Measurements from ENCODE around the gene NTF3. TPM values are rescaled to one million over a fixed set of nuclear protein-coding genes. Genes with fewer than 3 reads are reported as not detected.

NTF3 gene
- total and polyA plus RNA-seq, 2 of the 8 experiments (the other 6 are each of a cell fraction or from before 2014, with no cell fraction given) = 1.4 to 2.3 TPM

DNA sequence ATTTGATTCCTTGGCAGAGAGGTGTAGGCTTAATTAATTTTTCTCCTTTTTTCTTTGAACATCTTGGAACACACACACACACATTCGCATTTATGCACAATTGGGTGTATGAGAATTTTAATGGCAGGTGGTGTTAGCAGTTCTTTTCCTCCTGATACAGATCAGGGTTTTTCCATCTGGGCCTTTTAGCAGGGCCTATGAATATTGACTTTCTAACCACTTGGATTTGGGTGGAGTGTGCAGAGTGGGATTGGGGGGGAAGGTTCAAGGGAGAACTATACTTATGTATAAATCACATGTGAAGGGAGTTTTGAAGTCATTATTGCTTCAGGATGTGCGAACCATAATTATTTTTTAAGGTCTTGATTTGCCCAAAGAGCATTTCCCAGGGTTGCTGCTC lies 28.9 kb downstream of the NTF3 start:
- no peak overlapping the region for H2BK12ac ChIP-seq (ENCODE audit: low read depth, low read length)
- FAIRE-seq = no peak

More for the DNA sequence above, 28.9 kb downstream of the NTF3 start:
- Histone ChIP-seq H3K4me3 (ENCODE audit: extremely low read depth in 1 of 4, insufficient read depth in 2 of 4, low read depth in 3 of 4, low read length in 4 of 4) (no peak overlapping the region), H3K27me3 (replicated peaks in 1 of 4; ENCODE audit: control insufficient read depth in 3 of 4, extremely low read depth in 1 of 4, insufficient read depth in 3 of 4, low read length in 3 of 4) (no peaks in the 10 kb centered on the region), H3K36me3 (ENCODE audit: control insufficient read depth in 2 of 4, insufficient read depth in 4 of 4, low read length in 3 of 4) (no peaks in the 10 kb centered on the region), H2AK5ac (ENCODE audit: low read depth, low read length) (no peak overlapping the region), H3K79me2 (ENCODE audit: control insufficient read depth in 1 of 2, insufficient read depth in 2 of 2, low read length in 2 of 2) (no peaks in the 10 kb centered on the region), H3K4me2 (ENCODE audit: insufficient read depth in 1 of 2, low read depth in 2 of 2, low read length in 2 of 2) (no peak overlapping the region), H4K5ac (ENCODE audit: insufficient read length, low read depth, low read length) (no peak overlapping the region), H2BK120ac (replicated peaks; ENCODE audit: low read depth, low read length) (no peak overlapping the region), H3K56ac (replicated peaks; ENCODE audit: insufficient read length, low read depth, low read length) (no peak overlapping the region), H3K23ac (ENCODE audit: insufficient read length) (no peak overlapping the region), H3K79me1 (ENCODE audit: low read depth, low read length) (no peaks in the 10 kb centered on the region; the same call in 1 of the 2 replicates), H3K14ac (ENCODE audit: insufficient read length) (no peak overlapping the region), H4K20me1 (replicated peaks in 1 of 2; ENCODE audit: control insufficient read depth in 1 of 2, insufficient read depth in 2 of 2, low read length in 2 of 2) (no peaks in the 10 kb centered on the region), H3K23me2 (ENCODE audit: low read depth, low read length) (no peaks in the 10 kb centered on the region), H3K27ac (ENCODE audit: low read depth, low read length) (no peak overlapping the region), H3K18ac (ENCODE audit: extremely low read depth, low read length) (no peak overlapping the region), H4K8ac (ENCODE audit: extremely low read depth, insufficient read depth, low read length) (no peak overlapping the region), H3K9me3 (ENCODE audit: insufficient read depth in 2 of 2, low read depth in 1 of 2, low read length in 1 of 2) (no peaks in the 10 kb centered on the region), H2BK5ac (ENCODE audit: low read depth, low read length) (no peak overlapping the region), H3K4me1 (replicated peaks in 1 of 4; ENCODE audit: control insufficient read depth in 3 of 4, insufficient read depth in 4 of 4, low read length in 3 of 4) (peaks cover 0 to 5% (median under 1%) of the 10 kb centered on the region in 4 experiments; a peak in 3 of 7 replicates), H4K91ac (replicated peaks; ENCODE audit: insufficient read length, low read length) (no peak overlapping the region), H2AFZ (ENCODE audit: low read length) (no peak overlapping the region), H2BK15ac (ENCODE audit: low read length) (no peak overlapping the region), H2BK20ac (ENCODE audit: low read length) (no peak overlapping the region), H3K4ac (replicated peaks; ENCODE audit: insufficient read length, low read depth, low read length) (no peak overlapping the region), H3K9ac (replicated peaks in 1 of 4; ENCODE audit: extremely low read depth in 1 of 4, low read depth in 3 of 4, low read length in 3 of 4) (no peak overlapping the region)
- TF ChIP-seq CTBP2 (IDR thresholded peaks at IDR 0.05; ENCODE audit: borderline replicate concordance, insufficient read depth, insufficient read length, low read length) (no peak), KDM4A (IDR thresholded peaks at IDR 0.05; ENCODE audit: low read depth, low read length, severe bottlenecking) (no peak), RAD21 (IDR thresholded peaks at IDR 0.05 in 1 of 2, conservative IDR thresholded peaks at IDR 0.05 in 1 of 2; ENCODE audit: low read depth in 2 of 2, low read length in 2 of 2) (no peak), GTF2F1 (IDR thresholded peaks at IDR 0.05; ENCODE audit: borderline replicate concordance, low read depth, low read length) (no peak), MAFK (IDR thresholded peaks at IDR 0.05; ENCODE audit: low read depth, low read length) (no peak), SIN3A (conservative IDR thresholded peaks at IDR 0.05 in 1 of 2, IDR thresholded peaks at IDR 0.05 in 1 of 2; ENCODE audit: low read depth in 1 of 2, low read length in 2 of 2) (no peak), CBX8 (IDR thresholded peaks at IDR 0.05; ENCODE audit: borderline replicate concordance, low read depth, low read length) (no peak), RXRA (IDR thresholded peaks at IDR 0.05; ENCODE audit: insufficient read depth, low read depth, low read length) (no peak), SP2 (IDR thresholded peaks at IDR 0.05; ENCODE audit: low read length) (no peak), TCF12 (IDR thresholded peaks at IDR 0.05; ENCODE audit: low read depth, low read length) (no peak)
- ChIA-PET POLR2A (ENCODE audit: partially characterized antibody) (interaction anchor here (1.0 kb wide), 1 partner anchor 12 kb away, joined by 3 read pairs; no protein-coding TSS in a partner anchor), CTCF (ENCODE audit: partially characterized antibody) (interaction anchor here (1.3 kb wide), 1 partner anchor 32 kb away, joined by 4 read pairs; no protein-coding TSS in a partner anchor)
- no peak for DNase-seq (ENCODE audit: low read depth in 1 of 2, low spot score in 2 of 2)
- 95% methylated on average over 2 of the region's 2 CpGs; no CpG with 5 or more reads in 1 of the 2 experiments for WGBS, 2 experiments (ENCODE audit: extremely low coverage in 1 of 2, insufficient coverage in 1 of 2, insufficient read length in 1 of 2, insufficient replicate concordance in 2 of 2, low coverage in 1 of 2, low lambda C conversion rate in 2 of 2, missing lambda C conversion rate in 1 of 2)
